ENCODE data around the gene PHYH.
"Not testable (repeated sequence)": the region's sequence is repeated elsewhere in the genome, so short reads cannot be mapped to it uniquely, and the experiment has no call there.

PHYH gene

DNA sequence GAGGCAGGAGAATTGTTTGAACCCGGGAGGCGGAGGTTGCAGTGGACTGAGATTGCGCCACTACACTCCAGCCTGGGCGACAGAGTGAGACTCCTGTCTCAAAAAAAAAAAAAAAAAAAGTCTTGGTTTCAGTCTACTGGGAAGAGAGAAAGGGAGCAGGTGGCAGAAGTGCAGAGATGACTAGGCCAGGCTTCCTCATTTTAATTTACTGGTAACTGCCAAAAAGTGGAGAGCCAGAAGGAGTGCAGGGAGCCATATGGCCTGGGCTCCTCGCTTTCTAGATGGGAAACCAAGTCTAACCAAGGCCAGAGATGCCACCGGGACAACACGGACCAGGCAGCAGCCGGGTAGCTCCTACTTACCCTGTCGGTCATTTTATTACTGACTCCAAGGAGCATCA lies 36.0 kb upstream of the PHYH start:
- Histone ChIP-seq H3K27me3 (ENCODE audit: insufficient read depth, poor library complexity, severe bottlenecking) (no peaks in the 10 kb centered on the region), H3K27ac (replicated peaks) (no peak overlapping the region), H3K4me3 (replicated peaks; ENCODE audit: insufficient read depth, low read length) (no peak overlapping the region)
- no peak for DNase-seq (ENCODE audit: low read depth in 1 of 2, low spot score in 1 of 2)
- TF ChIP-seq SPI1 (IDR thresholded peaks at IDR 0.05; ENCODE audit: borderline replicate concordance, low read depth), result peak; percentile 55; the same call in 1 of the 2 replicates
- TF ChIP-seq POLR2AphosphoS5 (IDR thresholded peaks at IDR 0.05; ENCODE audit: low read depth), result no peak

DNA sequence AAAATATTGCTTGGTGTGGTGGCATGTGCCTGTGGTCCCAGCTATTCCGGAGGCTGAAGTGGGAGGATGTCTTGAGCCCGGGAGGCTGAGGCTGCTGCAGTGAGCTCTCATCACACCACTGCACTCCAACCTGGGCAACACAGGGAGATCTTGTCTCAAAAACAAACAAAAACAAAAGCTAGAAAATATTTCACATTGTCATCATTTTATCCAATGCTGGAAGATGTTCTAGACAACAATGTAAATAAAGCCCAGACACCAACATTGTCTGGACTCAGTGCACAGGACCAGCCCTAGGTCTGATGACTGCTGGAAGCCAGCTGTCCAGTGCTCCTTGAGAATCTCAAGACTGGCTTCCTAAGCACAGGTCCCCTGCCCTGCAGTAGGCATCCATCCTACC lies 34.7 kb upstream of the PHYH start:
- TF ChIP-seq, protein P1, sequence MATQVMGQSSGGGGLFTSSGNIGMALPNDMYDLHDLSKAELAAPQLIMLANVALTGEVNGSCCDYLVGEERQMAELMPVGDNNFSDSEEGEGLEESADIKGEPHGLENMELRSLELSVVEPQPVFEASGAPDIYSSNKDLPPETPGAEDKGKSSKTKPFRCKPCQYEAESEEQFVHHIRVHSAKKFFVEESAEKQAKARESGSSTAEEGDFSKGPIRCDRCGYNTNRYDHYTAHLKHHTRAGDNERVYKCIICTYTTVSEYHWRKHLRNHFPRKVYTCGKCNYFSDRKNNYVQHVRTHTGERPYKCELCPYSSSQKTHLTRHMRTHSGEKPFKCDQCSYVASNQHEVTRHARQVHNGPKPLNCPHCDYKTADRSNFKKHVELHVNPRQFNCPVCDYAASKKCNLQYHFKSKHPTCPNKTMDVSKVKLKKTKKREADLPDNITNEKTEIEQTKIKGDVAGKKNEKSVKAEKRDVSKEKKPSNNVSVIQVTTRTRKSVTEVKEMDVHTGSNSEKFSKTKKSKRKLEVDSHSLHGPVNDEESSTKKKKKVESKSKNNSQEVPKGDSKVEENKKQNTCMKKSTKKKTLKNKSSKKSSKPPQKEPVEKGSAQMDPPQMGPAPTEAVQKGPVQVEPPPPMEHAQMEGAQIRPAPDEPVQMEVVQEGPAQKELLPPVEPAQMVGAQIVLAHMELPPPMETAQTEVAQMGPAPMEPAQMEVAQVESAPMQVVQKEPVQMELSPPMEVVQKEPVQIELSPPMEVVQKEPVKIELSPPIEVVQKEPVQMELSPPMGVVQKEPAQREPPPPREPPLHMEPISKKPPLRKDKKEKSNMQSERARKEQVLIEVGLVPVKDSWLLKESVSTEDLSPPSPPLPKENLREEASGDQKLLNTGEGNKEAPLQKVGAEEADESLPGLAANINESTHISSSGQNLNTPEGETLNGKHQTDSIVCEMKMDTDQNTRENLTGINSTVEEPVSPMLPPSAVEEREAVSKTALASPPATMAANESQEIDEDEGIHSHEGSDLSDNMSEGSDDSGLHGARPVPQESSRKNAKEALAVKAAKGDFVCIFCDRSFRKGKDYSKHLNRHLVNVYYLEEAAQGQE (IDR thresholded peaks at IDR 0.05; ENCODE audit: insufficient replicate concordance, low read depth), result no peak
- Histone ChIP-seq H3K27me3 (ENCODE audit: insufficient read depth, poor library complexity, severe bottlenecking) (no peaks in the 10 kb centered on the region), H3K27ac (replicated peaks) (no peak overlapping the region), H3K4me3 (replicated peaks; ENCODE audit: insufficient read depth, low read length) (no peak overlapping the region)
- no peak for DNase-seq (ENCODE audit: low read depth in 1 of 2, low spot score in 1 of 2)

DNA sequence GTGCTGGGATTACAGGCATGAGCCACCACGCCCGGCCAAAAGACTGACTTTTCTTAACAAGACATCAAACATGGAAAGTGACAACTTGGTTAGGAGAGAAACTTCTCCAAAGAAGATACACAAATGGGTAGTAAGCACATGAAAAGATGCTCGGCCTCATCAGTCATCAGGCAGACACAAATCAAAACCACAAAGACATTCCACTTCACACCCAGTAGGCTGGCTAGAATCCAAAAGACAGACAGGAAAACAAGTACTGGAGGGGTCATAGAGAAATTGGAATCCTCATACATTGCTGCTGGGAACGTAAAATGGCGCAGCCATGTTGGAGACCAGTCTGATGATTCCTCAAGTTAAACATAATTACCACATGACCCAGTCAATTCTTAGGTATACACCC lies 31.8 kb upstream of the PHYH start:
- Histone ChIP-seq H3K27me3 (ENCODE audit: insufficient read depth, poor library complexity, severe bottlenecking) (no peaks in the 10 kb centered on the region), H3K4me3 (replicated peaks; ENCODE audit: insufficient read depth, low read length) (no peak overlapping the region), H3K27ac (replicated peaks) (no peak overlapping the region)
- TF ChIP-seq POLR2AphosphoS5 (IDR thresholded peaks at IDR 0.05; ENCODE audit: low read depth) (no peak), GABPA (IDR thresholded peaks at IDR 0.05; ENCODE audit: low read depth) (no peak), SPI1 (IDR thresholded peaks at IDR 0.05; ENCODE audit: borderline replicate concordance, low read depth) (no peak)
- no peak for DNase-seq (ENCODE audit: low read depth in 1 of 2, low spot score in 1 of 2)

DNA sequence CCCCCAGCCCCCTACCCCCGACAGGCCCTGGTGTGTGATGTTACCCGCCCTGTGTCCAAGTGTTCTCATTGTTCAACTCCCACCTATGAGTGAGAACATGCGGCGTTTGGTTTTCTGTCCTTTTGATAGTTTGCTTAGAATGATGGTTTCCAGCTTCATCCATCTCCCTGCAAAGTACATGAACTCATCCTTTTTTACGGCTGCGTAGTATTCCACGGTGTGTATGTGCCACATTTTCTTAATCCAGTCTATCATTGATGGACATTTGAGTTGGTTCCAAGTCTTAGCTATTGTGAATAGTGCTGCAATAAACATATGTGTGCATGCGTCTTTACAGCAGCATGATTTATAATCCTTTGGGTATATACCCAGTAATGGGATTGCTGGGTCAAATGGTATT lies 31.1 kb upstream of the PHYH start:
- not testable (repeated sequence) for H3K4me3 ChIP-seq (replicated peaks; ENCODE audit: insufficient read depth, low read length); DNase-seq (ENCODE audit: low read depth in 1 of 2, low spot score in 1 of 2); H3K27me3 ChIP-seq (ENCODE audit: insufficient read depth, poor library complexity, severe bottlenecking); H3K27ac ChIP-seq (replicated peaks)

DNA sequence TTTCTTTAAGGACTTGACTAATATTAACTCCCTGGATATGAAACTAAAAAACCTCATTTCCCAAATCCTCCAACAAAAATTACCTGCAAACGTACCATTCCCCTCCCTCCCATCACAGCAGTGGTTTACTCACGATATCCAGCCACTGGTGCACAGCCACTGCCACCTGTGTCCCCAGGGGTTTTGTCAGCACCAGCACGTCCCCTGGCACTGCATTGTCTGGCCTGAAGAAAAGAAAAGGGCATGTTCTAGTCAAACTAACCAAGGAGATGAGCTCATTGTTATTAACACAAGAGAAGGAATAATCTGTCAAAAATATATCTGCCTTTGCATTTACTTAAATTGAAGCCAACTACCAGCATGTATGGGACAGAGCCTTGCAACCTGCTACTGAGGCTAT lies 29.7 kb upstream of the PHYH start:
- TF ChIP-seq, protein P2, sequence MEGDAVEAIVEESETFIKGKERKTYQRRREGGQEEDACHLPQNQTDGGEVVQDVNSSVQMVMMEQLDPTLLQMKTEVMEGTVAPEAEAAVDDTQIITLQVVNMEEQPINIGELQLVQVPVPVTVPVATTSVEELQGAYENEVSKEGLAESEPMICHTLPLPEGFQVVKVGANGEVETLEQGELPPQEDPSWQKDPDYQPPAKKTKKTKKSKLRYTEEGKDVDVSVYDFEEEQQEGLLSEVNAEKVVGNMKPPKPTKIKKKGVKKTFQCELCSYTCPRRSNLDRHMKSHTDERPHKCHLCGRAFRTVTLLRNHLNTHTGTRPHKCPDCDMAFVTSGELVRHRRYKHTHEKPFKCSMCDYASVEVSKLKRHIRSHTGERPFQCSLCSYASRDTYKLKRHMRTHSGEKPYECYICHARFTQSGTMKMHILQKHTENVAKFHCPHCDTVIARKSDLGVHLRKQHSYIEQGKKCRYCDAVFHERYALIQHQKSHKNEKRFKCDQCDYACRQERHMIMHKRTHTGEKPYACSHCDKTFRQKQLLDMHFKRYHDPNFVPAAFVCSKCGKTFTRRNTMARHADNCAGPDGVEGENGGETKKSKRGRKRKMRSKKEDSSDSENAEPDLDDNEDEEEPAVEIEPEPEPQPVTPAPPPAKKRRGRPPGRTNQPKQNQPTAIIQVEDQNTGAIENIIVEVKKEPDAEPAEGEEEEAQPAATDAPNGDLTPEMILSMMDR (IDR thresholded peaks at IDR 0.05; ENCODE audit: insufficient read depth, low read length), result no peak
- TF ChIP-seq GABPA (IDR thresholded peaks at IDR 0.05; ENCODE audit: low read depth) (no peak), POLR2AphosphoS5 (IDR thresholded peaks at IDR 0.05; ENCODE audit: low read depth) (no peak), SPI1 (IDR thresholded peaks at IDR 0.05; ENCODE audit: borderline replicate concordance, low read depth) (no peak)
- TF ChIP-seq, protein P1 (IDR thresholded peaks at IDR 0.05; ENCODE audit: insufficient replicate concordance, low read depth), result no peak
- Histone ChIP-seq H3K4me3 (replicated peaks; ENCODE audit: insufficient read depth, low read length) (no peak overlapping the region), H3K27me3 (ENCODE audit: insufficient read depth, poor library complexity, severe bottlenecking) (no peaks in the 10 kb centered on the region), H3K27ac (replicated peaks) (no peak overlapping the region)
- DNase-seq (ENCODE audit: low read depth in 1 of 2, low spot score in 1 of 2), result no peak

DNA sequence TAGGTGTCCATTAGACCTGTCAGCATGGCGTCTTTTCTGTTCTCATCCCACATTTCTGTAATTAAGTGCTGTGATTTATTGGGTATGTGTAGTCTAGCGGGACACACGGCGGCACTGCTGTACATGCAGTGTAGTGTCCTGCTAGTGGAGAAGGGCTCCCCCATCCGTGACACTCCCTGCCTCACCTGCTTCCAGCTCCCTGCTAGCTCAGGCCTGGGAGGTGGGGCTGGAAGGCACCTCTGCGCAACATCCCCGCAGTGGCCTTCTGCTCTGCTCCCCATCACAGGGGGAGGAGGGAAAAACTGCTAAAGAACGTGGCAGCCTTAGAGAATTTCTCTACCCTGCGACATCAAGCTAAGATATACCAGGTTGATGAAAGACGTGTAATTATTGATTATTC lies 28.7 kb upstream of the PHYH start:
- Histone ChIP-seq H3K27ac (replicated peaks) (no peak overlapping the region), H3K27me3 (ENCODE audit: insufficient read depth, poor library complexity, severe bottlenecking) (no peaks in the 10 kb centered on the region), H3K4me3 (replicated peaks; ENCODE audit: insufficient read depth, low read length) (no peak overlapping the region)
- no peak for DNase-seq (ENCODE audit: low read depth in 1 of 2, low spot score in 1 of 2)
- TF ChIP-seq, protein P2 (IDR thresholded peaks at IDR 0.05; ENCODE audit: insufficient read depth, low read length), result no peak

Measured in HL-60 (cell line).